ENCODE data around the gene IRF4.

DNA sequence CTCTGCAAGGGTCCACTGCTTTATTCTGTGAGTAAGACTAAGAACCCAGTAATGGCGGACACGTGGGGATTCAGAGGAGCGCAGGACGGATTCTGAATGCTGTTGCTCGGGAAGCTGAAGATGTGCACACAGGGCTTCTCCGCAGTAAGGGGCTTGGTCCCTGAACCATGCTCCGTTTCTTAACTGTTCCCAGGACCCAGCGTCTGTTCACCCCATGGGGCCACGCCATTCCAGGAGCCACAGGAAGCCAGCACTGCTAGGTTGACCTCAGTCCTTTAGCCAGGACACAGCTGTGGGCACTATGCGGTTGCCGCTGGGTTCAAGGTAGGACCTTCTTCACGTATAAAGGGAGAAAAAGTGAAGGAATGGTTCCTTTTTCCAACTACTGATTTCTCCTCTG is 59.8 kb downstream of the IRF4 start:
- TF ChIP-seq EZH2phosphoT487 (IDR thresholded peaks at IDR 0.05; ENCODE audit: unreplicated experiment) = no peak
- TF ChIP-seq JUNB (IDR thresholded peaks at IDR 0.05; ENCODE audit: unreplicated experiment) = no peak
- TF ChIP-seq, protein P1, sequence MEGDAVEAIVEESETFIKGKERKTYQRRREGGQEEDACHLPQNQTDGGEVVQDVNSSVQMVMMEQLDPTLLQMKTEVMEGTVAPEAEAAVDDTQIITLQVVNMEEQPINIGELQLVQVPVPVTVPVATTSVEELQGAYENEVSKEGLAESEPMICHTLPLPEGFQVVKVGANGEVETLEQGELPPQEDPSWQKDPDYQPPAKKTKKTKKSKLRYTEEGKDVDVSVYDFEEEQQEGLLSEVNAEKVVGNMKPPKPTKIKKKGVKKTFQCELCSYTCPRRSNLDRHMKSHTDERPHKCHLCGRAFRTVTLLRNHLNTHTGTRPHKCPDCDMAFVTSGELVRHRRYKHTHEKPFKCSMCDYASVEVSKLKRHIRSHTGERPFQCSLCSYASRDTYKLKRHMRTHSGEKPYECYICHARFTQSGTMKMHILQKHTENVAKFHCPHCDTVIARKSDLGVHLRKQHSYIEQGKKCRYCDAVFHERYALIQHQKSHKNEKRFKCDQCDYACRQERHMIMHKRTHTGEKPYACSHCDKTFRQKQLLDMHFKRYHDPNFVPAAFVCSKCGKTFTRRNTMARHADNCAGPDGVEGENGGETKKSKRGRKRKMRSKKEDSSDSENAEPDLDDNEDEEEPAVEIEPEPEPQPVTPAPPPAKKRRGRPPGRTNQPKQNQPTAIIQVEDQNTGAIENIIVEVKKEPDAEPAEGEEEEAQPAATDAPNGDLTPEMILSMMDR (conservative IDR thresholded peaks at IDR 0.05; ENCODE audit: low read depth in 2 of 2) = no peak
- TF ChIP-seq POLR2AphosphoS5 (IDR thresholded peaks at IDR 0.05; ENCODE audit: low read depth) = no peak
- TF ChIP-seq, protein P2, sequence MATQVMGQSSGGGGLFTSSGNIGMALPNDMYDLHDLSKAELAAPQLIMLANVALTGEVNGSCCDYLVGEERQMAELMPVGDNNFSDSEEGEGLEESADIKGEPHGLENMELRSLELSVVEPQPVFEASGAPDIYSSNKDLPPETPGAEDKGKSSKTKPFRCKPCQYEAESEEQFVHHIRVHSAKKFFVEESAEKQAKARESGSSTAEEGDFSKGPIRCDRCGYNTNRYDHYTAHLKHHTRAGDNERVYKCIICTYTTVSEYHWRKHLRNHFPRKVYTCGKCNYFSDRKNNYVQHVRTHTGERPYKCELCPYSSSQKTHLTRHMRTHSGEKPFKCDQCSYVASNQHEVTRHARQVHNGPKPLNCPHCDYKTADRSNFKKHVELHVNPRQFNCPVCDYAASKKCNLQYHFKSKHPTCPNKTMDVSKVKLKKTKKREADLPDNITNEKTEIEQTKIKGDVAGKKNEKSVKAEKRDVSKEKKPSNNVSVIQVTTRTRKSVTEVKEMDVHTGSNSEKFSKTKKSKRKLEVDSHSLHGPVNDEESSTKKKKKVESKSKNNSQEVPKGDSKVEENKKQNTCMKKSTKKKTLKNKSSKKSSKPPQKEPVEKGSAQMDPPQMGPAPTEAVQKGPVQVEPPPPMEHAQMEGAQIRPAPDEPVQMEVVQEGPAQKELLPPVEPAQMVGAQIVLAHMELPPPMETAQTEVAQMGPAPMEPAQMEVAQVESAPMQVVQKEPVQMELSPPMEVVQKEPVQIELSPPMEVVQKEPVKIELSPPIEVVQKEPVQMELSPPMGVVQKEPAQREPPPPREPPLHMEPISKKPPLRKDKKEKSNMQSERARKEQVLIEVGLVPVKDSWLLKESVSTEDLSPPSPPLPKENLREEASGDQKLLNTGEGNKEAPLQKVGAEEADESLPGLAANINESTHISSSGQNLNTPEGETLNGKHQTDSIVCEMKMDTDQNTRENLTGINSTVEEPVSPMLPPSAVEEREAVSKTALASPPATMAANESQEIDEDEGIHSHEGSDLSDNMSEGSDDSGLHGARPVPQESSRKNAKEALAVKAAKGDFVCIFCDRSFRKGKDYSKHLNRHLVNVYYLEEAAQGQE (IDR thresholded peaks at IDR 0.05; ENCODE audit: unreplicated experiment) = no peak
- TF ChIP-seq EZH2 (IDR thresholded peaks at IDR 0.05; ENCODE audit: low read depth, unreplicated experiment) = no peak
- TF ChIP-seq, protein P3, sequence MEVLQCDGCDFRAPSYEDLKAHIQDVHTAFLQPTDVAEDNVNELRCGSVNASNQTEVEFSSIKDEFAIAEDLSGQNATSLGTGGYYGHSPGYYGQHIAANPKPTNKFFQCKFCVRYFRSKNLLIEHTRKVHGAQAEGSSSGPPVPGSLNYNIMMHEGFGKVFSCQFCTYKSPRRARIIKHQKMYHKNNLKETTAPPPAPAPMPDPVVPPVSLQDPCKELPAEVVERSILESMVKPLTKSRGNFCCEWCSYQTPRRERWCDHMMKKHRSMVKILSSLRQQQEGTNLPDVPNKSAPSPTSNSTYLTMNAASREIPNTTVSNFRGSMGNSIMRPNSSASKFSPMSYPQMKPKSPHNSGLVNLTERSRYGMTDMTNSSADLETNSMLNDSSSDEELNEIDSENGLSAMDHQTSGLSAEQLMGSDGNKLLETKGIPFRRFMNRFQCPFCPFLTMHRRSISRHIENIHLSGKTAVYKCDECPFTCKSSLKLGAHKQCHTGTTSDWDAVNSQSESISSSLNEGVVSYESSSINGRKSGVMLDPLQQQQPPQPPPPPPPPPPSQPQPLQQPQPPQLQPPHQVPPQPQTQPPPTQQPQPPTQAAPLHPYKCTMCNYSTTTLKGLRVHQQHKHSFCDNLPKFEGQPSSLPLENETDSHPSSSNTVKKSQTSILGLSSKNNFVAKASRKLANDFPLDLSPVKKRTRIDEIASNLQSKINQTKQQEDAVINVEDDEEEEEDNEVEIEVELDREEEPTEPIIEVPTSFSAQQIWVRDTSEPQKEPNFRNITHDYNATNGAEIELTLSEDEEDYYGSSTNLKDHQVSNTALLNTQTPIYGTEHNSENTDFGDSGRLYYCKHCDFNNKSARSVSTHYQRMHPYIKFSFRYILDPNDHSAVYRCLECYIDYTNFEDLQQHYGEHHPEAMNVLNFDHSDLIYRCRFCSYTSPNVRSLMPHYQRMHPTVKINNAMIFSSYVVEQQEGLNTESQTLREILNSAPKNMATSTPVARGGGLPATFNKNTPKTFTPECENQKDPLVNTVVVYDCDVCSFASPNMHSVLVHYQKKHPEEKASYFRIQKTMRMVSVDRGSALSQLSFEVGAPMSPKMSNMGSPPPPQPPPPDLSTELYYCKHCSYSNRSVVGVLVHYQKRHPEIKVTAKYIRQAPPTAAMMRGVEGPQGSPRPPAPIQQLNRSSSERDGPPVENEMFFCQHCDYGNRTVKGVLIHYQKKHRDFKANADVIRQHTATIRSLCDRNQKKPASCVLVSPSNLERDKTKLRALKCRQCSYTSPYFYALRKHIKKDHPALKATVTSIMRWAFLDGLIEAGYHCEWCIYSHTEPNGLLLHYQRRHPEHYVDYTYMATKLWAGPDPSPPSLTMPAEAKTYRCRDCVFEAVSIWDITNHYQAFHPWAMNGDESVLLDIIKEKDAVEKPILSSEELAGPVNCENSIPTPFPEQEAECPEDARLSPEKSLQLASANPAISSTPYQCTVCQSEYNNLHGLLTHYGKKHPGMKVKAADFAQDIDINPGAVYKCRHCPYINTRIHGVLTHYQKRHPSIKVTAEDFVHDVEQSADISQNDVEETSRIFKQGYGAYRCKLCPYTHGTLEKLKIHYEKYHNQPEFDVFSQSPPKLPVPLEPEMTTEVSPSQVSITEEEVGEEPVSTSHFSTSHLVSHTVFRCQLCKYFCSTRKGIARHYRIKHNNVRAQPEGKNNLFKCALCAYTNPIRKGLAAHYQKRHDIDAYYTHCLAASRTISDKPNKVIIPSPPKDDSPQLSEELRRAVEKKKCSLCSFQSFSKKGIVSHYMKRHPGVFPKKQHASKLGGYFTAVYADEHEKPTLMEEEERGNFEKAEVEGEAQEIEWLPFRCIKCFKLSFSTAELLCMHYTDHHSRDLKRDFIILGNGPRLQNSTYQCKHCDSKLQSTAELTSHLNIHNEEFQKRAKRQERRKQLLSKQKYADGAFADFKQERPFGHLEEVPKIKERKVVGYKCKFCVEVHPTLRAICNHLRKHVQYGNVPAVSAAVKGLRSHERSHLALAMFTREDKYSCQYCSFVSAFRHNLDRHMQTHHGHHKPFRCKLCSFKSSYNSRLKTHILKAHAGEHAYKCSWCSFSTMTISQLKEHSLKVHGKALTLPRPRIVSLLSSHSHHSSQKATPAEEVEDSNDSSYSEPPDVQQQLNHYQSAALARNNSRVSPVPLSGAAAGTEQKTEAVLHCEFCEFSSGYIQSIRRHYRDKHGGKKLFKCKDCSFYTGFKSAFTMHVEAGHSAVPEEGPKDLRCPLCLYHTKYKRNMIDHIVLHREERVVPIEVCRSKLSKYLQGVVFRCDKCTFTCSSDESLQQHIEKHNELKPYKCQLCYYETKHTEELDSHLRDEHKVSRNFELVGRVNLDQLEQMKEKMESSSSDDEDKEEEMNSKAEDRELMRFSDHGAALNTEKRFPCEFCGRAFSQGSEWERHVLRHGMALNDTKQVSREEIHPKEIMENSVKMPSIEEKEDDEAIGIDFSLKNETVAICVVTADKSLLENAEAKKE (CRISPR knock-in tag; IDR thresholded peaks at IDR 0.05) = no peak

All from GM23338 (cell line).